ENCODE measurements around the gene PGAP6.
"Not testable (repeated sequence)": the region's sequence is repeated elsewhere in the genome, so short reads cannot be mapped to it uniquely, and the experiment has no call there.

PGAP6 gene

GRCh38 chr16:346587-346986, 35.2 kb downstream of the PGAP6 start:
- no peak for DNase-seq

- DNase-seq = no peak
These were observed 36.0 kb downstream of the PGAP6 start for GRCh38 chr16:345772-346171.

DNA sequence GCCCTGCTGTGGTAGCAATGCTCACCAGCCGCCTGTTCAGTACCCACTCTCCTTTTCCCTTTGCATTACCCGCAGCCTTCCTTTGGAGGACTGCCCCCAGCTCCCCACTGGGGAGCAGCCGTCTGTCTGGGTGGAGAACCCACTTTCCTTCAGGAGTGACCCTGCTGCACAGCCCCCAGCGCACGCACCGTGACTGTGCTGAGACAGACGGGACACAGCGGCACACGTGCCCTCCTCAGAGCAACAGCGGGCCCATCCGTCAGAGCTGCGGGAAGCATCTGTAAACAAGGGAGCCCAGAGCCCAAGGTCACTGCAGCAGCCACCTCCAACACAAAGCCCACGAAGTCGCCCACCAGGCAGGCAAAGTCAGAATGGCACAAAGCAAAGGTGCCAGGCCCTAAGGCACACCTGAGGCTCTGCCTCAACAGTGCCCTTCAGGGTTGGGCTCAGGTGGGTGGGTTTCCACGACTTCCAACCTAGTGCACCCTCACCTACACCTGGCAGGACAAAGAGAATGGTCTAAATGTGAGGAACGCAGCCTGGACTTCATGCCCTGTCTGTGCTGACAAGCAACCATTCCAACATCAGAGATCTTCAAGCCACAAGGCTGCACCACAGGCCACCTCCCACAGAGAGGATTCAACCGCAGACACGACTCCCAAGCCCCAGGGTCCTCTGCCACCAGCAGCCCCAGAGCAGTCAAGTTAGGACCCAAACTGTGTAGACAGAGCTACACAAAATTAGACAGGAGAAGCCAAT, 39.1 kb downstream of the PGAP6 start:
- no peak for DNase-seq

GRCh38 chr16:341974-342336, 39.8 kb downstream of the PGAP6 start:
- not testable (repeated sequence) for DNase-seq

GRCh38 chr16:341095-341973, 40.4 kb downstream of the PGAP6 start:
- not testable (repeated sequence) for DNase-seq

- DNase-seq = no peak
These were observed 41.2 kb downstream of the PGAP6 start for GRCh38 chr16:340370-341091.

DNA sequence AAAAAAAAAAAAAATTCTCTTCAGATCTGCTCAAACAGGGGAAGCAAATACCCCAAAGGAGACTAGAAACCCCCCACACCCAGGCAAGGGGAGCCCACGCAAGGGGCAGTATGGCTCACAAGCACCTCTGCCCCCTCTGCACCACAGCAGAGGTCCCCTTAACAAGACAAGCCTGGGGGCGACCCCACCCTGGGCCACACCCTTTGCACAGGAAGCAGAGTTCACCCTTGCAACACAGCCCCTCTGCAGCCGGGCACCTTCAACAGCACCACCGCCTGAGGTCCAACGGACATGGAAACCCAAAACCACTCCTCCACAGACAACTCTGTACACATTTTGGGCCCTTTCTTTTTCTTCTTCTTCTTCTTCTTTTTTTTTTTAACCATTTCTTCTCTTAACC, 42.1 kb downstream of the PGAP6 start:
- DNase-seq = no peak

GRCh38 chr16:337975-338575, 43.7 kb downstream of the PGAP6 start:
- DNase-seq = no peak

DNA sequence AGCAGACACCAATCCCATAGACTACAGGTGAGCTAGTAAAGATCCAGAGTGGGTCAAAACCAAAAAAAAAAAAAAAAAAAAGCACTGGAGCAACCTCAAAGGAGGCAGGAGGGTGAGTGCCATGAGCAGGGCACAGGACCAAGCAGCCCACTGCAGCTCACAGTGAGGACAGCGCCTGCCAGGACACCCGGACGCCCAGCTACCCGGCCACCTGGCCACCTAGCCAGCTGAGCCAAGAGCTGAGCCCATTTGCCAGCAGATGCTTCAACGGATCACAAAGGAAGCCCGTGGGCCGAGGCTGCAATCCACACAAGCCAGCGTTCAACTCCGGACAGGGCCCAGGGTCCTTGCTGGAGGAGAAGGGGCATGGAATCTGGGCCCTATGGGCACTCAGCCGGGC, 44.3 kb downstream of the PGAP6 start:
- no peak for DNase-seq

GRCh38 chr16:336269-336668, 45.5 kb downstream of the PGAP6 start:
- no peak for DNase-seq

- not testable (repeated sequence) for DNase-seq
These were observed 46.7 kb downstream of the PGAP6 start for GRCh38 chr16:334861-335632.

DNA sequence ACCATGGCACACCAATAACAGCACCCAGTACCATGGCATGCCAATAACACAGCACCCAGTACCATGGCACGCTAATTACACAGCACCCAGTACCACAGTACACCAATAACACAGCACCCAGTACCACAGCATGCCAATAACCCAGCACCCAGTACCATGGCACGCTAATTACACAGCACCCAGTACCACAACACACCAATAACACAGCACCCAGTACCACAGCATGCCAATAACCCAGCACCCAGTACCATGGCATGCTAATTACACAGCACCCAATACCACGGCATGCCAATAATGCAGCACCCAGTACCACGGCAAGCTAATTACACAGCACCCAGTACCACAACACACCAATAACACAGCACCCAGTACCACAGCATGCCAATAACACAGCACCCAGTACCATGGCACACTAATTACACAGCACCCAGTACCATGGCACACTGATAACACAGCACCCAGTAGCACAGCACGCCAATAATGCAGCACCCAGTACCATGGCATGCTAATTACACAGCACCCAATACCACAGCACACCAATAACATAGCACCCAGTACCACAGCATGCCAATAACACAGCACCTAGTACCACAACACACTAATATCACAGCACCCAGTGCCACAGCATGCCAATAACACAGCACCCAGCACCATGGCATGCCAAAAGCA, 47.5 kb downstream of the PGAP6 start:
- DNase-seq = not testable (repeated sequence)

GRCh38 chr16:333406-334094, 48.2 kb downstream of the PGAP6 start:
- DNase-seq = no peak

DNA sequence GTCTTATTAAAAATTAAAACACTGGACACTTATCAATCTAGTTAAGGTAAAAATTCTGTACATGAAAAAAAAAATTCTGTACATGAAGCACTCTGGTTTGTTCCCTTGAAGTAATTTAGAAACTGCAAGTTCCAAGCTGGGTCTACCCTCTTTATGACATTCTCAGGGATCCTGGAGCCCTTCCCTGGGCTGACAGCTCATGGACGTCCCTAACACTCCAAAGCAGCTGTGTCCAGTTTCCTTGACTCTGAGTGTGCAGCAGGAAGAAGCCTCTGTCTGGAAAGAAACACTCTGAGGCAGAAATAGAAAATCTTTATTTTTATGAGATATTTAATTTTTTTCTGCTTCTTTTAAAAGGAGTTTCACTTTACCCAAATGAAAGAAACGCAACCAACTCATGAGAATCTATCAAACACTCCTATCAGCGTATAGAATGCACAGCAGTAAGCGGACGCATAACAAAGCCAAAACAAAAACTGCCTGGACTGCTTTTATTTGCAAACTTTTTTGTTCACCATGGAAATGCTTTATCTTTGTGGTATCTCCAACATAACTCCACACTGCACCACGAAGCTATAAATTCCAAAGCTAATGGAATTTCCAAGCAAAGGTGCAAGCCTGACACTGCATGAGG, 50.5 kb downstream of the PGAP6 start:
- DNase-seq = not testable (repeated sequence)

- DNase-seq = no peak
These were observed 51.0 kb downstream of the PGAP6 start for GRCh38 chr16:330741-331140.

DNA sequence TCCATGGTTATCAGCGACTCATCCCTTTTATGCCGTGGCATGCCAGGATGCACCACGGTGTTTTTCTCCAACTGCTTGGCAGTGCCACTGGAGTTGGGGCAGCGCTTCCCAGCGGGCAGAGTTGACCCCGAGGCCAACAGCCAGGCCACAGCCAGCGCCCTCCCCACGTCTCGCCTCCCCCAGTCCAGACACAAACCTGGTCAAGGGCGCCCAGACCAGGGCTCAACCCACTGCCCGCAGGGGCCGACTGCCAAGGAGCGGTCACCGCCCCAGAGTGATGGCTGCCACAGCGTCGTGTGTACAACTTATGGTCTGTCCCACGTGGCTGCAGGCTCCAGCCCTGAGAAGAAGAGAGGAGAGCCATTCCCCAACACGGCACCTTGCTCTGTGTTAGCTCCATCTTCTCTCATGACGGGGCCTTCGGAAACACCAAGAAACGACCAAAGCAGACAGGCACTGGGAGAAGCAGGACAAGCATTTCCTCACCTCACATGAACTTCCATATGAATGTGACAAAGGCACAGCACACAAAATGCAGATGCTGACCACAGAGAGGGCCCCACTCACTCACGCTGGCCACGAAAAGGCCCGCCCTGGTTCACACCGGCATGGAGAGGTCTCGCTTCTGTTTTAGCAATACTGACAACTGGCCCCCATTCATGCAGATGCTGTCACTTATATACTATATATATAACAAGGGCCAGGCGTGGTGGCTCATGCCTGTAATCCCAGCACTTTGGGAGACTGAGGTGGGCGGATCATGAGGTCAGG, 56.2 kb downstream of the PGAP6 start:
- DNase-seq = no peak

GRCh38 chr16:324451-325334, 57.1 kb downstream of the PGAP6 start:
- DNase-seq = no peak

- DNase-seq = no peak
These were observed 57.7 kb downstream of the PGAP6 start for GRCh38 chr16:324201-324450.
